WTC11 (cell line): ENCODE results near the gene SHISA6. TPM values are rescaled to one million over a fixed set of nuclear protein-coding genes. Genes with fewer than 3 reads are reported as not detected.

ENCODE experiments used
- ATAC-seq: fragments of 200-7000 bp; cut with Tn5 transposase; 2 replicates; pipeline ENCODE4 v1.10.0; 2021; ENCODE audit warnings: mild to moderate bottlenecking, moderate library complexity
- CTCF ChIA-PET: fragments of 300-600 bp; sonication (Branson Sonifier 250); formaldehyde crosslinking; loops from one replicate; lab custom pipeline; 2021; ENCODE audit warnings: antibody characterized with exemption; lab: Charles Lee
- POLR2A ChIA-PET: fragments of 350-600 bp; sonication (Branson Sonifier 250); formaldehyde crosslinking; loops from one replicate; lab custom pipeline; 2021; ENCODE audit warnings: antibody characterized with exemption; lab: Charles Lee
- DNase-seq: peaks from one replicate; pipeline ENCODE4 v3.0.0; 2021; ENCODE audit warnings: low spot score
- H3K27ac Mint-ChIP-seq: 2 replicates; pipeline ENCODE4 v1.8.0; 2021; ENCODE audit warnings: mixed read lengths
- H3K27me3 Mint-ChIP-seq: 2 replicates; pipeline ENCODE4 v1.8.0; 2021; ENCODE audit warnings: low read depth, mild to moderate bottlenecking, moderate library complexity, mixed read lengths
- H3K36me3 Mint-ChIP-seq: 2 replicates; pipeline ENCODE4 v1.8.0; 2021; ENCODE audit warnings: mixed read lengths
- H3K4me1 Mint-ChIP-seq: 2 replicates; pipeline ENCODE4 v1.8.0; 2022; ENCODE audit warnings: mixed read lengths
- H3K4me3 Mint-ChIP-seq: 2 replicates; pipeline ENCODE4 v1.8.0; 2021; ENCODE audit warnings: mild to moderate bottlenecking, moderate library complexity, mixed read lengths
- H3K9me3 Mint-ChIP-seq: 2 replicates; pipeline ENCODE4 v1.8.0; 2021; ENCODE audit warnings: mixed read lengths
- ATF1 ChIP-seq: sonication (generic); formaldehyde crosslinking; IDR thresholded peaks from 2 replicates; pipeline ENCODE4 v1.8.1; 2023; ENCODE audit warnings: mild to moderate bottlenecking, moderate library complexity, missing genetic modification reagents
- ATF2 ChIP-seq: sonication (generic); formaldehyde crosslinking; IDR thresholded peaks from 2 replicates; pipeline ENCODE4 v1.8.1; 2022; ENCODE audit warnings: low read depth, missing genetic modification reagents, borderline replicate concordance
- FOXK1 ChIP-seq: sonication (generic); formaldehyde crosslinking; IDR thresholded peaks from 2 replicates; pipeline ENCODE4 v1.8.0; 2022; ENCODE audit warnings: mild to moderate bottlenecking, moderate library complexity, missing genetic modification reagents
- GABPB1 ChIP-seq: sonication (generic); formaldehyde crosslinking; IDR thresholded peaks from 2 replicates; pipeline ENCODE4 v1.8.1; 2023; ENCODE audit warnings: mild to moderate bottlenecking, missing genetic modification reagents
- MLX ChIP-seq: sonication (generic); formaldehyde crosslinking; IDR thresholded peaks from 2 replicates; pipeline ENCODE4 v1.8.1; 2023; ENCODE audit warnings: mild to moderate bottlenecking, missing genetic modification reagents, moderate library complexity
- MXD4 ChIP-seq: fragments of 250-450 bp; sonication (Bioruptor Pico); IDR thresholded peaks from 2 replicates; pipeline ENCODE4 v1.8.0; 2021; ENCODE audit warnings: mild to moderate bottlenecking, moderate library complexity, borderline replicate concordance
- NFYB ChIP-seq: sonication (generic); formaldehyde crosslinking; conservative IDR thresholded peaks from 2 replicates; pipeline ENCODE4 v1.8.0; 2022; ENCODE audit warnings: low read depth, missing genetic modification reagents
- NR1H2 ChIP-seq: sonication (generic); formaldehyde crosslinking; IDR thresholded peaks from 2 replicates; pipeline ENCODE4 v1.9.0; 2021; ENCODE audit warnings: mild to moderate bottlenecking, moderate library complexity, missing genetic modification reagents
- NR3C1 ChIP-seq: sonication (generic); formaldehyde crosslinking; conservative IDR thresholded peaks from 2 replicates; pipeline ENCODE4 v1.8.1; 2023; ENCODE audit warnings: low read depth, mild to moderate bottlenecking, missing genetic modification reagents
- PRRX2 ChIP-seq: fragments of 250-450 bp; sonication (Bioruptor Pico); IDR thresholded peaks from 2 replicates; pipeline ENCODE4 v1.8.0; 2021; ENCODE audit warnings: mild to moderate bottlenecking
- SP1 ChIP-seq: sonication (generic); formaldehyde crosslinking; conservative IDR thresholded peaks from 2 replicates; pipeline ENCODE4 v1.8.1; 2022; ENCODE audit warnings: missing genetic modification reagents
- TCF7 ChIP-seq: sonication (generic); formaldehyde crosslinking; IDR thresholded peaks from 2 replicates; pipeline ENCODE4 v1.8.0; 2022; ENCODE audit warnings: mild to moderate bottlenecking, low read depth, missing genetic modification reagents, moderate library complexity
- TP53 ChIP-seq: sonication (generic); formaldehyde crosslinking; IDR thresholded peaks from 2 replicates; pipeline ENCODE4 v1.8.1; 2023; ENCODE audit warnings: mild to moderate bottlenecking, missing genetic modification reagents
- ZNF138 ChIP-seq: sonication (generic); formaldehyde crosslinking; conservative IDR thresholded peaks from 2 replicates; pipeline ENCODE4 v1.8.1; 2022; ENCODE audit warnings: mild to moderate bottlenecking, moderate library complexity, missing genetic modification reagents
- ZNF317 ChIP-seq: sonication (generic); formaldehyde crosslinking; IDR thresholded peaks from 2 replicates; pipeline ENCODE4 v1.8.1; 2023; ENCODE audit warnings: low read depth, mild to moderate bottlenecking, moderate library complexity, missing genetic modification reagents, borderline replicate concordance
- ZNF532 ChIP-seq: fragments of 250-450 bp; sonication (Bioruptor Pico); IDR thresholded peaks from 2 replicates; pipeline ENCODE4 v1.9.0; 2021; ENCODE audit warnings: mild to moderate bottlenecking, borderline replicate concordance
- ZSCAN18 ChIP-seq: fragments of 250-450 bp; sonication (Bioruptor Pico); IDR thresholded peaks from 2 replicates; pipeline ENCODE4 v2.1.2; 2022; ENCODE audit warnings: mild to moderate bottlenecking, moderate library complexity
- total RNA-seq: library from RNA; stranded (reverse); gene quantifications from 3 replicates; pipeline ENCODE4 v1.2.3, GENCODE V29; 2021
- TF ChIP-seq, protein P1 (sequence below): sonication (generic); formaldehyde crosslinking; IDR thresholded peaks from 2 replicates; pipeline ENCODE4 v1.8.1; 2022; ENCODE audit warnings: low read depth, mild to moderate bottlenecking, moderate library complexity, missing genetic modification reagents, borderline replicate concordance
- TF ChIP-seq, protein P2 (sequence below): sonication (generic); formaldehyde crosslinking; IDR thresholded peaks from 2 replicates; pipeline ENCODE4 v1.8.0; 2023; ENCODE audit warnings: missing genetic modification reagents, mild to moderate bottlenecking, borderline replicate concordance
- TF ChIP-seq, protein P3 (sequence below): sonication (generic); formaldehyde crosslinking; IDR thresholded peaks from 2 replicates; pipeline ENCODE4 v1.8.1; 2022; ENCODE audit warnings: mild to moderate bottlenecking, missing genetic modification reagents, moderate library complexity, borderline replicate concordance

SHISA6 gene
- total RNA-seq, 1 experiment from 2014 or later = 1.1 TPM

DNA sequence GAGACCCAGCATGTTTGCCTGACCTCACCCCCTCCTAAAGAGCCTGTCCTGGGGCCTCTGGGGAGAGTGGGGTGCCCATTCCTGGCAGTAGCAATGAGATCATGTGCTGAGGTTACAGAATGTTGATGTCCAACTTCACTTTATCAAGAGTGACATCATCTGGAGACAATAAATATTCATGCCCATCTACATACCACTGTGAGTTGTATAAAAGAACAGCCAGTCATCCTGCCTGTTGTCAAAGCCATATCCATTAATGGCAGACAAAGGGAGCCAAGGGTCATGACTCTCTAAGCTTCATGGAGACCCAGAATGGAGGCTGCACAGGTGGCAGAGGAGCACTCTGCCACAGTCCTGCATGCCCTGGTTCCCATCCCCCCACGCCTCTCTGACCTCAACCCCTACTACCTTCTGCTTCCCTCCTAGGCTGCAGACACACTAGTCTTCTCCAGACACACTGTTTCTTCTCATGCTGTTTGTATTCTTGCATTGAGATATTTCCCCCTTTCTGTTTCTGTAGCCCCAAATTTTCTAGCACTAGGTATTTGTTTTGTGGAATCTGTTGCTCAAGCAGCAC is 27.1 kb downstream of the SHISA6 start:
- H3K27ac Mint-ChIP-seq = no peak overlapping the region
- H3K4me1 Mint-ChIP-seq = no peaks in the 10 kb centered on the region
- CTCF ChIA-PET = no interaction called here
- no peak for ATAC-seq
- peaks cover 73% of the 10 kb centered on the region for H3K36me3 Mint-ChIP-seq
- peaks cover 83% of the 10 kb centered on the region for H3K9me3 Mint-ChIP-seq
- peaks cover 4% of the 10 kb centered on the region; the same call in 1 of the 2 replicates for H3K27me3 Mint-ChIP-seq
- H3K4me3 Mint-ChIP-seq = no peak overlapping the region
- TF ChIP-seq MLX (CRISPR knock-in tag) (no peak), ZSCAN18 (no peak), FOXK1 (CRISPR knock-in tag) (no peak), SP1 (CRISPR knock-in tag) (no peak), NR1H2 (CRISPR knock-in tag) (no peak), PRRX2 (no peak), ZNF138 (no peak), ZNF532 (no peak), NR3C1 (no peak), MXD4 (no peak), ZNF317 (no peak)
- TF ChIP-seq, protein P1, sequence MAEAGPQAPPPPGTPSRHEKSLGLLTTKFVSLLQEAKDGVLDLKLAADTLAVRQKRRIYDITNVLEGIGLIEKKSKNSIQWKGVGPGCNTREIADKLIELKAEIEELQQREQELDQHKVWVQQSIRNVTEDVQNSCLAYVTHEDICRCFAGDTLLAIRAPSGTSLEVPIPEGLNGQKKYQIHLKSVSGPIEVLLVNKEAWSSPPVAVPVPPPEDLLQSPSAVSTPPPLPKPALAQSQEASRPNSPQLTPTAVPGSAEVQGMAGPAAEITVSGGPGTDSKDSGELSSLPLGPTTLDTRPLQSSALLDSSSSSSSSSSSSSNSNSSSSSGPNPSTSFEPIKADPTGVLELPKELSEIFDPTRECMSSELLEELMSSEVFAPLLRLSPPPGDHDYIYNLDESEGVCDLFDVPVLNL (CRISPR knock-in tag) = no peak
- TF ChIP-seq, protein P2, sequence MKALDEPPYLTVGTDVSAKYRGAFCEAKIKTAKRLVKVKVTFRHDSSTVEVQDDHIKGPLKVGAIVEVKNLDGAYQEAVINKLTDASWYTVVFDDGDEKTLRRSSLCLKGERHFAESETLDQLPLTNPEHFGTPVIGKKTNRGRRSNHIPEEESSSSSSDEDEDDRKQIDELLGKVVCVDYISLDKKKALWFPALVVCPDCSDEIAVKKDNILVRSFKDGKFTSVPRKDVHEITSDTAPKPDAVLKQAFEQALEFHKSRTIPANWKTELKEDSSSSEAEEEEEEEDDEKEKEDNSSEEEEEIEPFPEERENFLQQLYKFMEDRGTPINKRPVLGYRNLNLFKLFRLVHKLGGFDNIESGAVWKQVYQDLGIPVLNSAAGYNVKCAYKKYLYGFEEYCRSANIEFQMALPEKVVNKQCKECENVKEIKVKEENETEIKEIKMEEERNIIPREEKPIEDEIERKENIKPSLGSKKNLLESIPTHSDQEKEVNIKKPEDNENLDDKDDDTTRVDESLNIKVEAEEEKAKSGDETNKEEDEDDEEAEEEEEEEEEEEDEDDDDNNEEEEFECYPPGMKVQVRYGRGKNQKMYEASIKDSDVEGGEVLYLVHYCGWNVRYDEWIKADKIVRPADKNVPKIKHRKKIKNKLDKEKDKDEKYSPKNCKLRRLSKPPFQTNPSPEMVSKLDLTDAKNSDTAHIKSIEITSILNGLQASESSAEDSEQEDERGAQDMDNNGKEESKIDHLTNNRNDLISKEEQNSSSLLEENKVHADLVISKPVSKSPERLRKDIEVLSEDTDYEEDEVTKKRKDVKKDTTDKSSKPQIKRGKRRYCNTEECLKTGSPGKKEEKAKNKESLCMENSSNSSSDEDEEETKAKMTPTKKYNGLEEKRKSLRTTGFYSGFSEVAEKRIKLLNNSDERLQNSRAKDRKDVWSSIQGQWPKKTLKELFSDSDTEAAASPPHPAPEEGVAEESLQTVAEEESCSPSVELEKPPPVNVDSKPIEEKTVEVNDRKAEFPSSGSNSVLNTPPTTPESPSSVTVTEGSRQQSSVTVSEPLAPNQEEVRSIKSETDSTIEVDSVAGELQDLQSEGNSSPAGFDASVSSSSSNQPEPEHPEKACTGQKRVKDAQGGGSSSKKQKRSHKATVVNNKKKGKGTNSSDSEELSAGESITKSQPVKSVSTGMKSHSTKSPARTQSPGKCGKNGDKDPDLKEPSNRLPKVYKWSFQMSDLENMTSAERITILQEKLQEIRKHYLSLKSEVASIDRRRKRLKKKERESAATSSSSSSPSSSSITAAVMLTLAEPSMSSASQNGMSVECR (CRISPR knock-in tag) = no peak
- no peak for DNase-seq
- POLR2A ChIA-PET = no interaction called here

DNA sequence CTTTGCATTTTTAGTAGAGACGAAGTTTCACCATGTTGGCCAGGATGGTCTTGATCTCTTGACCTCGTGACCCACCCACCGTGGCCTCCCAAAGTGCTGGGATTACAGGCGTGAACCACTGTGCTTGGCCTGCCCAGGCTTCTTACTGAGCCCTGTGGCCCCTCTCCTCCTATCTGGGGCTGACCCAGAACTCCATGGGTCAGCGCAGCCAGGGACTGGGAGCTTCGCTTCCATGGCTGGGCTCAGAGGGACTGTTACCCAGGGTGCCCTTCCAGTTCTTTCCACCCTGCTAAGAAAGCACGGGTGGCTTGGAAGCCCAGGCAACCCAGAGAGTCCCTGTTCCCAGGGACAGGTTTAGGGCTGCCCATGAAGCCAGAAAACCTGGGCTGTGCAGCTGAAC is 28.2 kb downstream of the SHISA6 start:
- DNase-seq = no peak
- Mint-ChIP-seq H3K27me3 (peaks cover 4% of the 10 kb centered on the region; the same call in 1 of the 2 replicates), H3K27ac (no peak overlapping the region), H3K9me3 (peaks cover 72% of the 10 kb centered on the region), H3K36me3 (peaks cover 63% of the 10 kb centered on the region), H3K4me1 (no peaks in the 10 kb centered on the region), H3K4me3 (no peak overlapping the region)
- CTCF ChIA-PET = no interaction called here
- POLR2A ChIA-PET = no interaction called here
- ATAC-seq = no peak
- TF ChIP-seq NFYB (CRISPR knock-in tag) (no peak), ATF1 (CRISPR knock-in tag) (no peak), TP53 (CRISPR knock-in tag) (no peak), GABPB1 (CRISPR knock-in tag) (no peak), TCF7 (no peak), ATF2 (CRISPR knock-in tag) (no peak)
- TF ChIP-seq, protein P3, sequence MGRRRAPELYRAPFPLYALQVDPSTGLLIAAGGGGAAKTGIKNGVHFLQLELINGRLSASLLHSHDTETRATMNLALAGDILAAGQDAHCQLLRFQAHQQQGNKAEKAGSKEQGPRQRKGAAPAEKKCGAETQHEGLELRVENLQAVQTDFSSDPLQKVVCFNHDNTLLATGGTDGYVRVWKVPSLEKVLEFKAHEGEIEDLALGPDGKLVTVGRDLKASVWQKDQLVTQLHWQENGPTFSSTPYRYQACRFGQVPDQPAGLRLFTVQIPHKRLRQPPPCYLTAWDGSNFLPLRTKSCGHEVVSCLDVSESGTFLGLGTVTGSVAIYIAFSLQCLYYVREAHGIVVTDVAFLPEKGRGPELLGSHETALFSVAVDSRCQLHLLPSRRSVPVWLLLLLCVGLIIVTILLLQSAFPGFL = no peak
- TF ChIP-seq, protein P1 (CRISPR knock-in tag) = no peak
